Common myeloid progenitor, CD34-positive (primary cell): Measurements from ENCODE around the gene ANKRD18B.
"Not testable (repeated sequence)": the region's sequence is repeated elsewhere in the genome, so short reads cannot be mapped to it uniquely, and the experiment has no call there.

Experiments
- CTCF ChIA-PET: fragments of 350-600 bp; sonication (Branson Sonifier 250); formaldehyde crosslinking; loops from one replicate; lab custom pipeline; 2021; ENCODE audit warnings: antibody characterized with exemption; lab: Charles Lee
- POLR2A ChIA-PET: fragments of 350-600 bp; sonication (Branson Sonifier 250); formaldehyde crosslinking; loops from one replicate; lab custom pipeline; 2021; ENCODE audit warnings: antibody characterized with exemption; lab: Charles Lee
- DNase-seq, 3 donors: peaks; one replicate each; pipeline versions ENCODE4 v3.0.0 to v3.0.0-alpha.2; 2013
- H3K27ac ChIP-seq, 2 experiments: 1 replicate in 1 of 2; 2 replicates in 1 of 2; pipeline ENCODE4 v1.7.0; 2013; ENCODE audit warnings: inconsistent platforms in 2 of 2, low read length in 2 of 2, mild to moderate bottlenecking in 2 of 2, low read depth in 1 of 2, moderate library complexity in 1 of 2; ENCODE audit not compliant: severe bottlenecking in 2 of 2, insufficient read depth in 1 of 2, poor library complexity in 1 of 2
- H3K27me3 ChIP-seq, 5 experiments: replicated peaks in 2 of 5; 1 replicate in 3 of 5; 2 replicates in 2 of 5; pipeline versions ENCODE4 v1.6.1 to v1.7.0; 2013; ENCODE audit warnings: low read length in 4 of 5, mild to moderate bottlenecking in 2 of 5, moderate library complexity in 2 of 5, inconsistent platforms in 1 of 5; ENCODE audit not compliant: insufficient read depth in 5 of 5, control insufficient read depth in 4 of 5
- H3K36me3 ChIP-seq, 4 experiments: 1 replicate in 2 of 4; 2 replicates in 2 of 4; pipeline versions ENCODE4 v1.6.1 to v1.7.0; 2013; ENCODE audit warnings: low read length in 3 of 4, control low read depth in 1 of 4, mild to moderate bottlenecking in 1 of 4; ENCODE audit not compliant: control insufficient read depth in 4 of 4, insufficient read depth in 4 of 4
- H3K4me1 ChIP-seq, 4 experiments: 1 replicate in 3 of 4; 2 replicates in 1 of 4; pipeline versions ENCODE4 v1.6.1 to v1.7.1; 2013; ENCODE audit warnings: low read length in 3 of 4, mild to moderate bottlenecking in 3 of 4, control low read depth in 1 of 4, inconsistent platforms in 1 of 4, moderate library complexity in 1 of 4; ENCODE audit not compliant: control insufficient read depth in 4 of 4, insufficient read depth in 4 of 4; ENCODE audit errors: control extremely low read depth in 1 of 4
- H3K4me3 ChIP-seq, 7 experiments: 1 replicate in 4 of 7; 2 replicates in 3 of 7; pipeline versions ENCODE4 v1.5.1 to v1.7.0; 2013; ENCODE audit warnings: mild to moderate bottlenecking in 7 of 7, low read length in 6 of 7, moderate library complexity in 6 of 7, inconsistent platforms in 2 of 7, low read depth in 2 of 7, control low read depth in 1 of 7; ENCODE audit not compliant: insufficient read depth in 4 of 7, control insufficient read depth in 1 of 7; ENCODE audit errors: extremely low read depth in 1 of 7
- H3K9me3 ChIP-seq, 5 experiments: 1 replicate in 4 of 5; 2 replicates in 1 of 5; pipeline versions ENCODE4 v1.6.1 to v1.7.1; 2013; ENCODE audit warnings: low read length in 4 of 5, mild to moderate bottlenecking in 2 of 5, inconsistent platforms in 1 of 5, low read depth in 1 of 5, moderate library complexity in 1 of 5; ENCODE audit not compliant: control insufficient read depth in 4 of 5, insufficient read depth in 2 of 5; ENCODE audit errors: control extremely low read depth in 1 of 5
- WGBS: methylation state at CpG from one replicate; pipeline ENCODE4 v1.1.5; 2013; ENCODE audit not compliant: insufficient coverage; 5-methylcytosine and 5-hydroxymethylcytosine counted together

The ANKRD18B gene

DNA sequence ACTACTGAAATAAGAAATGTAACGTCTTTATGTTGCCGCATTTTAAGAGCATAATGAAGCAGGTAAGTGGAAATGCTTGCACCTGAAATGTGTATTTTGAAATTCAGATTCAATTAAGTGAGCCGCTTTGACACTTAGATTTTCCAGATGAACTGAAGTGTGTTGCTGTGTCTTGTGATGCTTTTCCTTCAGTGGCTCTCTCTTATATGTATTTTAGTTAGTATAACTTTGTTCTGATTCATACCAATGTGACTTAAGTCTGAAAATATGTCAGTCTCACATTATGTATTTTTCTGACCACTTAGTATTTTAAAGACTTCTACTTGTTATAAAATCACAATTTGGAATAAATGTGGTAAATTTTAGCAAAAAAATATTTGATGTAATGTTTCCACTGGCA is 25.4 kb downstream of the ANKRD18B start:
- WGBS, result 100% methylated on average over 1 of the region's 3 CpGs
- H3K4me3 ChIP-seq, POLR2A ChIA-PET, H3K4me1 ChIP-seq, H3K9me3 ChIP-seq, CTCF ChIA-PET, H3K36me3 ChIP-seq, H3K27me3 ChIP-seq, DNase-seq, H3K27ac ChIP-seq: not testable (repeated sequence)

DNA sequence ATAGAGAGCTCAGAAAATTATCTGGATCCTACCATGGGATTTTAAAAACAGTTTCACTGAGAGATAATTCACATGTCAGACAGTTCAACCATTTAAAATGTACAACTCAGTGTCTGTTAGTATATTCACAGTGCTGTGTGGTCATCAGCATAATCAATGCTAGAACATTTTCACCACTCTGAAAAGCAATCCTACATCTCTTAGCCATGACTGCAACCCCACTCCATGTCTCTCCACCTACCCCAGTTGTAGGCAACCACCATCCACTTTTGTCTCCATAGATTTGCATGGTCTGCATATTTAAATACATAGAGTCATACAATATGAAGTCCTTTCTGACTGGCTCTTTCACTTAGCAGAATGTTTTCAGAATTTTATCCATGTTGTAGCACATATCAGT is 27.1 kb downstream of the ANKRD18B start:
- not testable (repeated sequence) for H3K9me3 ChIP-seq

DNA sequence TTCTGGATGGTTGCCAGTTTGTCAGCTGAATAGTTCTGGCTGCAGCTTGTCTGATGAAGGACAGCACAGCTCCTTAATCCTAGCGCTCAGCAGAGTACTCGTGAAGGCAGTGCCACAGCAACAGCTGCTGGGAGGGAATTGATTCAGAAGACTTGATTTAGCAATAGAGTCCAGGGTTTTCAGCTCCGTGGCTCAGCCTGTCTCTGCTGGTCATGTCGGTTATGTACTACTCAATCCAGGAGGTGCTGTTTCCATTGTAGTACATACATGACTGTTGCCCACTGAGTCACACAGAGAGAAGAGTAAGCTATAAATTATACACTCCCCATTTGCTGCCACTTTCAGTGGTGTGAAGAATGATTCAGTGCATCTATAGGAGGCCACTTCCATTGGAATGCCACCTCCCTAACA is 28.3 kb downstream of the ANKRD18B start:
- DNase-seq, H3K27me3 ChIP-seq, H3K9me3 ChIP-seq, H3K4me1 ChIP-seq, H3K4me3 ChIP-seq, POLR2A ChIA-PET, H3K27ac ChIP-seq, H3K36me3 ChIP-seq, CTCF ChIA-PET: not testable (repeated sequence)
- no CpG with 5 or more reads among the region's 4 CpGs for WGBS

More for the DNA sequence above, 27.1 kb downstream of the ANKRD18B start:
- H3K36me3 ChIP-seq, H3K4me1 ChIP-seq, H3K27ac ChIP-seq, POLR2A ChIA-PET, H3K4me3 ChIP-seq, H3K27me3 ChIP-seq, DNase-seq, CTCF ChIA-PET: not testable (repeated sequence)

DNA sequence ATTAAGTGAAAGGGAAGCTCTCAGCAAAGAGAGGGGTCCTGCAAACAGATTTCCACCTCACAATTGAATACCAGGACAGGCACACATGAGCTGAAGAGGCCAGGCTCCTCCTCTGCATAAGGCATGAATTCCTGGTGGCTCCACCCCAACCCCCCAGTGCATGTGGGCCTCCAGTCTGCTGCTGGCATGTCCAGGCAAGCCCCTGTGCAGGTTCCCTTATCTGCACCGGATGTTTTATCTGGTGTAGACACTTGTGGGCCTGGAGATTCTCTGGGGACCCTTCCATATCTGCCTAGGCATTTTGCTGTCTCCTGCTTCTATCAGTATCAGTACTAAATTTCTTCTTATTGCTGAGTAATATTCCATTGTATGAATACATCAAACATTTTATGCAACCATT is 36.2 kb downstream of the ANKRD18B start:
- 80% methylated on average over 1 of the region's 1 CpG for WGBS
- H3K9me3 ChIP-seq, DNase-seq, POLR2A ChIA-PET, H3K27me3 ChIP-seq, H3K27ac ChIP-seq, H3K4me1 ChIP-seq, H3K36me3 ChIP-seq, CTCF ChIA-PET, H3K4me3 ChIP-seq: not testable (repeated sequence)

DNA sequence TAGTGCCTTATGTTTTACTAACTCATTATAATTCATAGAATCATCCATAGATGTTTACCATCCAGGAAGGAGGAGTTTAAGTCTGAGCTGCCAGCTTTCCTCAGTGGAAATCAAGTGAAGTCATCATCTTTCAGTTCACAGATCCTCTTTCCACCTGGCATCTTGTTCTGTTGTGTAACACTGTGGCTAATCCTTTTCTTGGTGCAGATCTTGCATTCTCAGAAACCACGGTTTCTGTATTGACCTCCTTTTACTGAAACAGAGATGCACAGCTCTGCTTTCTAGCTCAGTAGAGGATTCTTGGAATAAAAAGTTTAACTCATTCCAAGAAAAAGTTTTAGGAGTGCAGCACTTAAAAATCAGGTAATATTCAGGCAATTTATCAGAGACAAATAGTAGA is 38.1 kb downstream of the ANKRD18B start:
- CTCF ChIA-PET, H3K4me1 ChIP-seq, POLR2A ChIA-PET, H3K4me3 ChIP-seq, H3K27ac ChIP-seq, H3K9me3 ChIP-seq, H3K27me3 ChIP-seq, H3K36me3 ChIP-seq: not testable (repeated sequence)
- peak in 1 of 3 donors; percentile 3 for DNase-seq
- WGBS, result no CpG with 5 or more reads among the region's 1 CpG

DNA sequence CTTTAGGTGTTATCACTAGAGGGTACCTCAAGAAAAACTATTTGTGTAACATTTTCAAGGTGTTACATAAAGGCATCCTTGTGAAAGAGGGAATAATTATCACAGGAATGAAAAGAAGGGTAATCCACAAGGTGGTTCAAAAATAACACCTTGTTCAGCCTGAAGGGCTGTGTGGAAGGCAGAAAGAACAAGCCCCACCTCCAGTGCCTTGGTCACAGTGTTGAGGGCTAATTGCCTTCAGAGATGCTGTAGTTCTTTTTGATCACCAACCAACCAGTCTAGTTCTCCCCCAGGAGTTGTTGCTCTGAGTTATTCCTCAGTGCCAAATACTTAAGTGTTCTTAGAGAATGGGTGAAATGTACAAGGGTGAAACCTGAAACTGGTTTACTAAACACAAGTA is 43.7 kb downstream of the ANKRD18B start:
- POLR2A ChIA-PET, H3K4me3 ChIP-seq, H3K27ac ChIP-seq, H3K27me3 ChIP-seq, DNase-seq, H3K36me3 ChIP-seq, H3K9me3 ChIP-seq, H3K4me1 ChIP-seq, CTCF ChIA-PET: not testable (repeated sequence)

DNA sequence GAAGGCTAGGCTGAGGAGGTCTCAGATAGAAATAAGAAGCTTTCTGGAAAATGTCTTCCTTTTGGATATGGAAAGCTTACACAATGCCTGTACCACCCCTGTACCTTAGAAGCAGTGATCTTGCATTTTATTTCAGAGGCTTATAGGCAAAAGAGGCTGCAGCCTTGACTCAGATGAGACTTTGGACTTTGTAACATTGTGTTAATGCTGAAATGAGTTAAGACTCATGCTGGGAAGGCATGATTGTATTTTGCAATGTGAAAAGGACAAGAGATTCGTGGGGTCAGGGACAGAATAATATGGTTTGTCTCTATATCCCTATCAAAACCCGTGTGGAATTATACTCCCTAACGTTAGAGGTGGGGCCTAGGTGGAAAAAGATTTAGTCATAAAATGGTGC is 53.7 kb downstream of the ANKRD18B start:
- CTCF ChIA-PET, H3K4me1 ChIP-seq, H3K27me3 ChIP-seq, H3K27ac ChIP-seq, H3K4me3 ChIP-seq, H3K36me3 ChIP-seq, POLR2A ChIA-PET, DNase-seq, H3K9me3 ChIP-seq: not testable (repeated sequence)
- WGBS, result no CpG with 5 or more reads among the region's 3 CpGs

DNA sequence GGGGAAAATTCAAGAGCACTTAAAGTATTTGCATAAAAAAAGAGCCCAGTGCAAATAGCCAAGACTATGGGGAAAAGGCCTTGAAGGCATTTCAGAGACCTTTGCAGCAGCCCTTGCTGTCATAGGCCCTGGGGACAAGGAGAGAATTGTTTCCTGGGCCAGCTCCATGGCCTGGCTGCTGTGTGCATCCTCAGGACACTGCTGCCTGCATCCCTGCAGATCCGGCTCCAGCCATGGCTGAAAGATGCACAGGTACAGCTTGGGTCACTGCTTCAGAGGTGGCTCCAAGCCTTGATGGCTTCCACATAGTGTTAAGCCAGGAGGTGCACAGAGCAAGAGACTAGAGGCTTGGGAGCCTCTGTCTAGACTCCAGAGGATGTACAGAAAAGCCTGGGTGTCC is 55.9 kb downstream of the ANKRD18B start:
- H3K27ac ChIP-seq, POLR2A ChIA-PET, H3K27me3 ChIP-seq, DNase-seq, H3K4me3 ChIP-seq, H3K9me3 ChIP-seq, CTCF ChIA-PET, H3K36me3 ChIP-seq, H3K4me1 ChIP-seq: not testable (repeated sequence)
- WGBS, result no CpG with 5 or more reads among the region's 1 CpG
